Right ventricle myocardium inferior (tissue), 1 donor: ENCODE data around the gene SNAP47. TPM values are rescaled to one million over a fixed set of nuclear protein-coding genes. Genes with fewer than 3 reads are reported as not detected.

ENCODE experiments used
- ATAC-seq: fragments of 200-7000 bp; cut with Tn5 transposase; one replicate; pipeline ENCODE4 v1.9.1; 2020; ENCODE audit warnings: mild to moderate bottlenecking, moderate library complexity
- DNase-seq: peaks from one replicate; pipeline ENCODE4 v3.0.0; 2021; ENCODE audit errors: missing footprints
- intact Hi-C: fragments of 100-400 bp; cut with DNase I; formaldehyde crosslinking; loops from one replicate; pipeline ENCODE4 v1.11.0; 2022
- total RNA-seq: library from RNA; stranded (reverse); fragmentation: NEBNext Ultra II Directional; extraction: Animal tissue kit (Norgen Biotek cat#: 25700); gene quantifications from one replicate; pipeline ENCODE4 v1.2.1, GENCODE V29; 2021
- donor health status: DM: no; HTN: yes; CAD: no; lungs with severe emphysema.

SNAP47 gene
- total RNA-seq, 1 donor from 2014 or later = 30.1 TPM

- intact Hi-C loops = no loop called here
- DNase-seq (no peak), ATAC-seq (no peak)
Measured at GRCh38 chr1:227774821-227775661, 39.8 kb downstream of the SNAP47 start.

- no peak for ATAC-seq
- DNase-seq = no peak
- intact Hi-C loops = no loop called here
Measured at GRCh38 chr1:227775841-227776240, 40.6 kb downstream of the SNAP47 start.

- DNase-seq = no peak
- no peak for ATAC-seq
- intact Hi-C loops = no loop called here
Measured at GRCh38 chr1:227776331-227776771, 41.1 kb downstream of the SNAP47 start.

GRCh38 chr1:227777156-227777555 lies 41.9 kb downstream of the SNAP47 start:
- DNase-seq (no peak), ATAC-seq (no peak)
- intact Hi-C loops = no loop called here

GRCh38 chr1:227777646-227778045 lies 42.4 kb downstream of the SNAP47 start:
- DNase-seq (no peak), ATAC-seq (no peak)
- intact Hi-C loops = no loop called here

GRCh38 chr1:227778401-227778947 lies 43.2 kb downstream of the SNAP47 start:
- ATAC-seq (no peak), DNase-seq (no peak)
- intact Hi-C loops = no loop called here

- ATAC-seq (no peak), DNase-seq (no peak)
- intact Hi-C loops = no loop called here
Measured at GRCh38 chr1:227779021-227779441, 43.8 kb downstream of the SNAP47 start.

- DNase-seq (no peak), ATAC-seq (no peak)
- intact Hi-C loops = loop anchor here (10.0 kb wide), 1 partner anchor 105 kb away; no protein-coding TSS in a partner anchor
Measured at GRCh38 chr1:227779685-227780084, 44.5 kb downstream of the SNAP47 start.

GRCh38 chr1:227780101-227781044 lies 45.1 kb downstream of the SNAP47 start:
- no peak for DNase-seq
- ATAC-seq = peak; percentile 58

GRCh38 chr1:227781314-227781930 lies 46.2 kb downstream of the SNAP47 start:
- intact Hi-C loops = loop anchor here (10.0 kb wide), 1 partner anchor 103 kb away; no protein-coding TSS in a partner anchor
- DNase-seq (no peak), ATAC-seq (no peak)

More at GRCh38 chr1:227780101-227781044, 45.1 kb downstream of the SNAP47 start:
- intact Hi-C loops = loop anchor here (10.0 kb wide), 1 partner anchor 104 kb away; no protein-coding TSS in a partner anchor

- intact Hi-C loops = loop anchor here (10.0 kb wide), 1 partner anchor 103 kb away; no protein-coding TSS in a partner anchor
- DNase-seq (no peak), ATAC-seq (no peak)
Measured at GRCh38 chr1:227782226-227782625, 47.0 kb downstream of the SNAP47 start.

GRCh38 chr1:227785094-227785804 lies 50.0 kb downstream of the SNAP47 start:
- DNase-seq (no peak), ATAC-seq (no peak)
- intact Hi-C loops = loop anchor here (5.0 to 10.0 kb wide), 2 partner anchors 100 to 463 kb away; no protein-coding TSS in a partner anchor

GRCh38 chr1:227785805-227786671 lies 50.8 kb downstream of the SNAP47 start:
- intact Hi-C loops = loop anchor here (5.0 to 10.0 kb wide), 2 partner anchors 99 to 464 kb away; no protein-coding TSS in a partner anchor
- DNase-seq = no peak
- ATAC-seq = no peak

- intact Hi-C loops = loop anchor here (5.0 to 10.0 kb wide), 2 partner anchors 98 to 465 kb away; no protein-coding TSS in a partner anchor
- no peak for ATAC-seq
- no peak for DNase-seq
Measured at GRCh38 chr1:227786673-227787512, 51.7 kb downstream of the SNAP47 start.

- intact Hi-C loops = loop anchor here (5.0 to 10.0 kb wide), 2 partner anchors 97 to 465 kb away; no protein-coding TSS in a partner anchor
- peak; percentile 97 for ATAC-seq
- peak; percentile 96 for DNase-seq
Measured at GRCh38 chr1:227787513-227788270, 52.5 kb downstream of the SNAP47 start.
